GM19438 (cell line): ENCODE results near the gene LTBP3.

ENCODE experiments used
- ATAC-seq: cut with Tn5 transposase; IDR thresholded peaks from one replicate; pipeline ENCODE4 v1.9.1; 2021; ENCODE audit warnings: low read depth; ENCODE audit not compliant: unreplicated experiment

Gene LTBP3

GRCh38 chr11:65555693-65556231 lies 2.4 kb downstream of the LTBP3 start:
- no peak for ATAC-seq

DNA sequence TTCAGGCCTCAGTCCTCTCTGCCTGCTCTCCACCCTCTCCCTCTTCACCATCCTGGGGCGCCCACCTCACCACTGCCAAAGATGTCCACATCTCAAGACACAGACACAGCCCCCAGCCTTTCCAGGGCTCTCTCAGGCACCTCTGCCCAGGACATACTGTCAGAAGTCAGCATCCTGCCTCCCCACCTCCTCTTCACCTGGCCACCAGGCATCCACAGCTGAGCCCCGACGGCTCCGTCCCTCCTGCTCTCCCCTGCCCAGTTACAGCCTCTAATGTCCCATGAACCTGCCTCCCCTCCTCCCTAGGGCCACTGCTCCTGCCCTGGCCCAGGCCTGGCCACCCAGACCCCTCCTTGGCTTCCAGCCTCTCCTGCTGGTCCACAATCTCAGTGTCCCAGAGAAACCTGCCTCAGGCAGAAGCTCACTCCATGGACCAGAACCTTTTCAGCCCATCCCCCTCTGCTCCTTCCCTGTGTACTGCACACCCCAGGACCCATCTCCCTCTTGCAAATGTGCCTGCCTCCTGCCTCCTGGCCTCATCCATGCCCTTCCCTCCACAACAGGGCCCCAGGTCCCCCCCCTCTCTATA lies 3.2 kb downstream of the LTBP3 start:
- ATAC-seq: no peak

DNA sequence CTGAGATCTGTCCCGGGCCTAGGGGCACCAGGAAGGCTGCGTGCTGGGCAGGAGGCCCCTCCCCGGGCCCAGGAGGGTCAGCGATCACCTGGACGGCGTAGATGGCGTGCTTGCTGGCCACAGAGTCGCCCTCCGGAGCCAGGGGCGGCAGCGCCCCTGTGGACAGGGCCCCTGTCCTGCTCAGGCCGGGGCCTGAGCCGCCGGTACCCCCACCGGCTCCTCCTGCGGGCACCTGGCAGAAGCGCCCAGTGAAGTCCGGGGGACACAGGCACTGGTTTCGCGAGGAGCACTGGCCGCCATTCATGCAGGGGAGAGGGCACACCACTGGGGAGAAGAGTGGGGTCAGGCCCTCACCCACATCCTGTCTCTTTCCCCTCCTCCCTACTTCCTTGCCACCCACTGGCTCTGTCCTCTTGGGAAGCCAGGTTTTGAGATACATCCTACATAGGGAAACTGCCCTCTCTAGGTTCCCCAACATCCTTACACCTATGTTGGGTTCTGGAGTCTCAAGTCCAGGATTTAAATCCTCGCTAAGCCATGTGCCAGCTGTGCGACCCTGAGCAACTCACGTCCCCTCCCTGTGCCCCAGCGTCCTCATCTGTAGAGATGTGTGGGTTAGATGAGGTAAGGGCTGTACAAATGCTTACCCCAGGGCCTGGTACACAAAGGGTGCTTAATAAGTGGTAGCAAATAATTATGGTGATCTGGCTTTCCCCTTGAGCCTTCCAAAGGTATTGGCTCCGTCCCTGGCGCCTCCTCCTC lies 3.9 kb downstream of the LTBP3 start:
- no peak for ATAC-seq

DNA sequence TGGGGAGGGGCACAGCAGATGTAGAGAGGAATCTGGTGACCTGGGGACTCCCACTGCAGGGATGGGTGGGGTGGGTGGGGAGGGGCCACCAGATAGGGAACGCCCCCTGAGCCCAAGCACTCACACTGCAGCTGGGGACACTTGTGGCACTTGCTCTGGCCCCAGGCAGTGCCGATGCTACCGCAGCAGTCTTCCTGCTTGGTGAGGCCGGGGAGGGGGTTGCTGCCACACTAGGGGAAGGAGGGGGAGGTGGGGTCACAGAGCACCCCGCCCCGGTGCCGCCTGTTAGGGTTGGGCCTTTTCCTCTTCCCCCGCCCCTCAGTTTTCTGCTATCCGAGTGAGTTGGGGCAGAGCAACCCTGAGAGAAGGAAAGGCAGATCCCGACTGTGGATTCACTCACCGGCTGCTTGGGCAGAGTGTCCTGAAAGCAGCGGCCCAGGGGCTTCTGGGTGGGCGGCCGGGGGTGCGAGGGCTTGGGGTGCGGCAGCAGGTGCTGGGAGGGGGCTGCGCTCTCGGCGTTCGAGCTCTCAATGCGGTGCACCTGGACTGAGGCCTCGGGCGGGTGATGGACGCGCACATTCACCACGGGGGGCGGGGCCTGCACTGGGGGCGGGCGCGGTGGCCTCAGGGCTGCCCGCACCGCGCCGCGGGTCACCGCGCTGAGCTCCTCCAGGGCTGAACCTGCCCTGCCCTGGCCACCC lies 4.7 kb downstream of the LTBP3 start:
- ATAC-seq: no peak

- ATAC-seq: no peak
Observed at GRCh38 chr11:65552388-65552951, 5.7 kb downstream of the LTBP3 start.

GRCh38 chr11:65551572-65552387 lies 6.4 kb downstream of the LTBP3 start:
- no peak for ATAC-seq

- no peak for ATAC-seq
Observed at GRCh38 chr11:65549096-65549495, 9.1 kb downstream of the LTBP3 start.

- no peak for ATAC-seq
Observed at GRCh38 chr11:65548395-65548794, 9.8 kb downstream of the LTBP3 start.

- no peak for ATAC-seq
Observed at GRCh38 chr11:65547446-65548125, 10.6 kb downstream of the LTBP3 start.

DNA sequence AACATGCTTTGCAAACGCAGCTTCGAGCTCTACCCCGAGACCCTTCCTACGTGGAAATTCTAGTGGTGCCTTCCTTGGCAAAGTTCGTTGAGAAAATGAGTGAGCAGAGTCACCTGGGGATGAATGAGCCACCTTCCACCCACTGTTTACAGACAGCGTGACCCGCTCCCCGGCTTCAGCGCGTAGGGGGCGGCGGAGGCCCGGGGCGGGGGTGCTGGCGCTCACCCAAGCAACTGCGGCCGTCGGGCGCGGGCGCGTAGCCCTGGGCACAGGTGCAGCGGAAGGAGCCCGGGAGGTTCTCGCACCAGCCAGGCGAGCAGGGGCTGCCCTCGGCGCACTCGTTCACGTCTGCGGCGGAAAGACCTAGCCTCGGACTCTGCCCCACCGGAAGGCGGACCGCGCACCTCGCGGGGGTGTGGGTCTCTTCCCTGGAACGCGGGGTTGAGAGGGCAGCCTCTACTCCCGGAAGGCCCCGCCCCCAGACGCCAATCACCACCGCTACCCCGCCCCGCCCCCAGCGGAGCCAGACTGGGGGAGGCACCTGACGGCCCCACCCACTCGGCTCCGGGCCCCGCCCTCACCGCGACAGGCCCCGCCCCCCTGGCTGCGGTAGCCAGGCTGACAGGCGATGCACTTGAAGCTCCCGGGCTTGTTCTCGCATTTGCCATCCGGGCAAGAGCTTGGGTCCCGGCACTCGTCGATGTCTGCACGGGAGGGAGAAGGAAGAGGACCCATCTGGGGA lies 11.8 kb downstream of the LTBP3 start:
- peak; percentile 73 for ATAC-seq

DNA sequence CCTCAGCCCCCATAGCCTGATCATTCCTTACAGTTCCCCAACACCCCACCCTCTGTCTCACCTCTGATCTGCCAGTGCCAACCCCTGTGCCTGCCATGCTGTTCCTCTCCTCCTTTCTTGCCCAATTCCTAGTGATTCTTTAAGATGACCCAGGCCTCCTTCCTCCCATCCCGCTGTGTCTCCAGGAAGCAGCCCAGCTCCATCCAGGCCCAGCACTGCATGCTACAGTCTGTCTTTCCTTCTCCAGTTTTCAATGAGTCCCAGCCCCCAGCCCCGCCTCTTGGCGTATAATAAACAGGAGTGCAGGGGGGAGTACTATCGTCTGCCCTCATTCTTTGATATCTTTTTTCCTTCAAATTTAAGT lies 12.3 kb downstream of the LTBP3 start:
- no peak for ATAC-seq

- no peak for ATAC-seq
Observed at GRCh38 chr11:65542738-65543390, 15.3 kb downstream of the LTBP3 start.

DNA sequence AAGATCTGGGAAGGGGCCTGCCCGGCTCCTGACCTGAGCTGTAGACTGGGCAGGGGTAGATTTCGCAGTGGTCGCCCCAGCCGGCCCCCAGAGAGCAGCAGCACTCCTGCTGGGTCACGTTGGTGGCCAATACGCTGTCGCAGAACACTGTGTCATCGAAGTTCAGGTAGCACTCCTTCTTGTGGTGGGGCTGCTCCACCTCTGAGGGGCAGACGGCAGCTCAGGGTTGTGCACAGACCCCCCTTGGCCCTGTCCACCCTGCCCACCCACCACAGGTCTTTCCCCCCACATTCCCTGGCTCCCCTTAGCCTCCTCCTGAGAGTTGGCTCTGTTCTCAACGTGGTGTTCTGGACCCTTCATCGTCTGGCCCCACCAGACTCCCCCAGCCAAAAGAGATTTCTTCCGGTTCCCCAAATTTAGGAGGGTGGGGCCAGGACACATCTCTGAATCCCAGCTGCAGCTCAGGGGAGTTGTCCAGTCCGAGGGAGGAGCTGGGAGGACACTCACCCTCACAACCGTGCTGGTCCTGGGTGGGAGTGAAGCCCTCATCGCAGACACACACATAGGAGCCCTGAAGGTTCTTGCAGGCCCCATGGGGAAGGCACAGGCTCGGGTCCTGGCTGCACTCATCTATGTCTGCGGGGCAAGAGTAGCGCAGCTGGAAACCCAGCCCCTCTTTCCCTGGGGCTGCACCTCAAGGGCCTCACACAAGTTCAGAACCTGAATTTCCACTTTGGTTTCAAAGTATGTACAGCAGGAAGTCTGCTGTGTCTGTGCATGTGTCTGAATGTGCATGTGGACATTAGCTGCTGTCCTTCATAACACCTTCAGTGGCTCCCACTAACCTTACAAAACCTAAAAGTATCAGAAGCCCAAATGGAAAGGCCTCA lies 16.8 kb downstream of the LTBP3 start:
- ATAC-seq: no peak

DNA sequence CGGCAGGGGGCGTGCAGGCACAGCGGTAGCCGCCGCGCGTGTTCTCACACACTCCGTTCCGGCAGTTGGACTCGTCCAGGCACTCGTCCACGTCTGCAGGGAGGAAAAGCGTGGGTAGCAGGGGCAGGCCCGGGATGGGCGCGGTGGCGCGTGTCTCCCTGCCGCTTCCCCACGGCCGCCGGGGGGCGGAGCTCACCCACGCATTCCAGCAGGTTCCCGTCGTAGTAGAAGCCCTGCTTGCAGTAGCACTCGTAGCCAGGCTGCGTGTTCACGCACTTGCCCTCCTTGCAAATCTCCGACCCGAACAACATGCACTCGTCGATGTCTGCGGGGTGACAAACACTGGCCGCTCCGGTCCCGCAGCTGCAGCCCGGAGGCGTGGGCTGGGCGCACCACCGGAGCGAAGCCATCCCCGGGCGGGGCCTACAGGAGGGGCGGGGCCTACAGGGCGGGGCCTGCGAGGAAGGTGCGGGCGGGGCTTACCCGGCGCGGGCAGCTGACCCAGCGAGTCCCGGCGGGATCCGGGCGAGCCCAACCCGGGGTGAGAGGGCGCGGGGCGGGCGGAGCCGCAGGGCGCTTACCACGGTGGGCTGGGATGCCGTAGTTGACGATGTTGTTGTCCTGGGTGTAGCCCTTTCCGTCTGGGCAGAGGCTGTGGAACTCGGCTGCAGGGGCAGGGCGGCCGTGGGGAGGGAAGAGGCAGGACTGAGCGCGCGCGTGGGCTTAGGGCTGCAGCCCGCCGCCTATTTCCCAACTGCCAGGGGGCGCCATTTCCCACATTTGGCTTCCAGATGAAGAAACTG lies 17.7 kb downstream of the LTBP3 start:
- peak; percentile 63 for ATAC-seq

GRCh38 chr11:65539744-65540289 lies 18.3 kb downstream of the LTBP3 start:
- peak; percentile 28 for ATAC-seq

DNA sequence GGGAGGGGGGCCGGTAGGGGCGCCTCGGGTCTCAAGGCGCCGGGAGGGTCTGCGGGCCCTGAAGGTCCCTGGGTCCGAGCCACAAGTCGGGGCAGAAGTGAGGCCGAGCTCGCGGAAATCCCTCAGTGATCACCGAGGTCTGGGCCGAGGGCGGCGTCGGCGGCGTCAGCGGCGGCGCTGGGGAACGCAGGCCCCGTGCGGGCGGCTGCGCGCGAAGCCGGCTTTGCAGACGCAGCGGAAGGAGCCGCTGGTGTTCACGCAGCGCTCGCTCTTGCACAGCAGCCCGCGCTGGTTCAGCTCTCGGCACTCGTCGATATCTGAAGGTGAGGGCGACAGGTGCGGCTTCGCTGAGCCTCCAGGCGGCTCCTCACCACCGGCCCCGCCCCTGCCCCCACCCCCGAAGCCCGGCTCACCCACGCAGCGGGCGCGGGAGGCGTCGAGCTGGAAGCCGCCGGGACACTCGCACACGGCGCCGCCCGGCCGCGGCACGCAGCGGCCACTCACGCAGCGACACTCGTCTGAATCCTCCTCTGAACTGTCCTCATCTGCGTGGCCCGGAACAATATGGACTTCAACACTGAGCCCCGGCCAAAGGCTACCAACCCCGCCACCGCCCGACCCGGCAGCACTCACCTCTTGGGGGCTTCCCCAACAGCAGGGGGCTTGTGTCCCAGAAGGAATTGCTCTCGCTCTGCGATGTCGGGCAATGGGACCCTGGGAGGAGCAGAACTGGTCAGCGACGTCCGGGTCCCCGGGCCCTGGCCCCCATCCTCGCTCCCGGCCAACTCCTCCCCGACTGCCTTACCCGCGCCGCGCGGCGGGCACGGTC lies 19.0 kb downstream of the LTBP3 start:
- no peak for ATAC-seq
